OCI-LY7 (cell line): Measurements from ENCODE around the gene DUOXA1.

Experiments
- CTCF ChIP-seq: fragments of 200-600 bp; sonication (generic); conservative IDR thresholded peaks from 2 replicates; pipeline ENCODE4 v1.5.1; 2014; ENCODE audit warnings: mild to moderate bottlenecking, antibody characterized with exemption, low read length, moderate library complexity, mixed read lengths
- EZH2phosphoT487 ChIP-seq: fragments of 200-600 bp; sonication (generic); IDR thresholded peaks from 2 replicates; pipeline ENCODE4 v1.6.1; 2018; ENCODE audit warnings: low read depth, borderline replicate concordance, mild to moderate bottlenecking, mixed run types, antibody characterized with exemption, low read length, moderate library complexity, mixed read lengths

DNA sequence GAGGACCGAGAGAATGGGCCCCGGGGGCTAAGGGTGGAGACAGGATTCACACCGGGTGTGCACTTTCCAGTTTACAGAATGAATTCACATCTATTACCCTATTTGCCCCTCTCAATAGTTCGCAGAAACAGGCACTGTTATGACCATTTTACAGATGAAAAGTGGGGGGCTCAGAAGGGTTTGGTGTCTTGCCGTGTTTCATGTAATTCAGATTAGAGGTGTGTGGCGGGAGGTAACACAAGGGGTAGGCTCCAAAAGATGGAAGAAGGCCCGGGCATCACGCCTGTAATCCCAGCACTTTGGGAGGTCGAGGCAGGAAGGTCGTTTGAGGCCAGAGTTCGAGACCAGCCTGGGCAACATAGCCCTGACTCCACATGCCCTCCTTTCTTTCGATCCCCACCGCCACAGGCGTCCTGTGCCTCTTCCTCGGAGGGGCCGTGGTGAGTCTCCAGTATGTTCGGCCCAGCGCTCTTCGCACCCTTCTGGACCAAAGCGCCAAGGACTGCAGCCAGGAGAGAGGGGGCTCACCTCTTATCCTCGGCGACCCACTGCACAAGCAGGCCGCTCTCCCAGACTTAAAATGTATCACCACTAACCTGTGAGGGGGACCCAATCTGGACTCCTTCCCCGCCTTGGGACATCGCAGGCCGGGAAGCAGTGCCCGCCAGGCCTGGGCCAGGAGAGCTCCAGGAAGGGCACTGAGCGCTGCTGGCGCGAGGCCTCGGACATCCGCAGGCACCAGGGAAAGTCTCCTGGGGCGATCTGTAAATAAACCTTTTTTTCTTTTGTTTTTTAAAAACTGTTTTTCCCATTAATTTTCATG, 12.2 kb downstream of the DUOXA1 start:
- TF ChIP-seq CTCF (no peak), EZH2phosphoT487 (no peak)
